LHCN-M2 (cell line): ENCODE data around the gene CKMT2. TPM values are rescaled to one million over a fixed set of nuclear protein-coding genes. Genes with fewer than 3 reads are reported as not detected.

Source experiments
- DNase-seq: peaks from one replicate; pipeline ENCODE4 v3.0.0-alpha.2; 2012; ENCODE audit warnings: low read depth
- total RNA-seq: library from RNA; depleted of rRNA; stranded (reverse); fragments of >200 nt; gene quantifications from 2 replicates; pipeline ENCODE4 v1.2.3, GENCODE V29; 2014

The CKMT2 gene
- total RNA-seq, 1 experiment from 2014 or later = not detected

GRCh38 chr5:81214848-81215247, 18.3 kb upstream of the CKMT2 start:
- DNase-seq = no peak

GRCh38 chr5:81216152-81216551, 17.0 kb upstream of the CKMT2 start:
- DNase-seq = no peak

GRCh38 chr5:81219389-81219788, 13.7 kb upstream of the CKMT2 start:
- no peak for DNase-seq

GRCh38 chr5:81222285-81222684, 10.8 kb upstream of the CKMT2 start:
- DNase-seq = no peak

- DNase-seq = no peak
Measured at GRCh38 chr5:81225463-81225862, 7.7 kb upstream of the CKMT2 start.

- no peak for DNase-seq
Measured at GRCh38 chr5:81226286-81226685, 6.8 kb upstream of the CKMT2 start.

GRCh38 chr5:81226949-81227348, 6.2 kb upstream of the CKMT2 start:
- no peak for DNase-seq

- DNase-seq = no peak
Measured at GRCh38 chr5:81228084-81228483, 5.0 kb upstream of the CKMT2 start.

- no peak for DNase-seq
Measured at GRCh38 chr5:81230416-81230815, 2.7 kb upstream of the CKMT2 start.

GRCh38 chr5:81232464-81233079, 550 bp upstream of the CKMT2 start:
- DNase-seq = no peak

- no peak for DNase-seq
Measured at GRCh38 chr5:81234299-81234698, 1.2 kb downstream of the CKMT2 start.

GRCh38 chr5:81234801-81235200, 1.7 kb downstream of the CKMT2 start:
- no peak for DNase-seq

- DNase-seq = no peak
Measured at GRCh38 chr5:81235287-81236072, 2.4 kb downstream of the CKMT2 start.

- DNase-seq = no peak
Measured at GRCh38 chr5:81238460-81238859, 5.3 kb downstream of the CKMT2 start.

- DNase-seq = no peak
Measured at GRCh38 chr5:81239613-81240012, 6.5 kb downstream of the CKMT2 start.

- no peak for DNase-seq
Measured at GRCh38 chr5:81241001-81241400, 7.9 kb downstream of the CKMT2 start.

GRCh38 chr5:81241961-81242648, 9.0 kb downstream of the CKMT2 start:
- DNase-seq = no peak

- no peak for DNase-seq
Measured at GRCh38 chr5:81242906-81243436, 9.8 kb downstream of the CKMT2 start.

- DNase-seq = no peak
Measured at GRCh38 chr5:81244451-81244850, 11.3 kb downstream of the CKMT2 start.

- DNase-seq = no peak
Measured at GRCh38 chr5:81245871-81246235, 12.7 kb downstream of the CKMT2 start.

GRCh38 chr5:81246697-81247096, 13.6 kb downstream of the CKMT2 start:
- DNase-seq = no peak

- peak; percentile 67 for DNase-seq
Measured at GRCh38 chr5:81247441-81247972, 14.4 kb downstream of the CKMT2 start.
